ENCODE measurements around the gene ARID3A. TPM values are rescaled to one million over a fixed set of nuclear protein-coding genes. Genes with fewer than 3 reads are reported as not detected.
"Not testable (repeated sequence)": the region's sequence is repeated elsewhere in the genome, so short reads cannot be mapped to it uniquely, and the experiment has no call there.

ARID3A gene
- total and polyA plus RNA-seq, 2 of the 8 experiments (the other 6 are each of a cell fraction or from before 2014, with no cell fraction given) = 40.5 to 77.4 TPM

DNA sequence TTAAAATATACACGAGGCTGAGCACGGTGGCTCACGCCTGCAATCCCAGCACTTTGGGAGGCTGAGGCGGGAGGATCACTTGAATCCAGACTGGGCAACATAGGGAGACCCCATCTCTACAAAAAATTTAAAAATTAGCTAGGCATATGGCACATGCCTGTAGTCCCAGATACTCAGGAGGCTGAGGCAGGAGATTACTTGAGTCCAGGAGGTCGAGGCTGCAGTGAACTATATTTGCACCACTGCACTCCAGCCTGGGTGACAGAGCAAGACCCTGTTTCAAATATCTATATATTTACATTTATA lies 98.0 kb downstream of the ARID3A start:
- H3K4ac ChIP-seq (replicated peaks; ENCODE audit: insufficient read length, low read depth, low read length); H3K18ac ChIP-seq (ENCODE audit: extremely low read depth, low read length); H4K5ac ChIP-seq (ENCODE audit: insufficient read length, low read depth, low read length); H2BK20ac ChIP-seq (ENCODE audit: low read length); H3K14ac ChIP-seq (ENCODE audit: insufficient read length); H3K56ac ChIP-seq (replicated peaks; ENCODE audit: insufficient read length, low read depth, low read length); FAIRE-seq; H2BK15ac ChIP-seq (ENCODE audit: low read length); H4K91ac ChIP-seq (replicated peaks; ENCODE audit: insufficient read length, low read length); H3K36me3 ChIP-seq (ENCODE audit: control insufficient read depth in 2 of 4, insufficient read depth in 4 of 4, low read length in 3 of 4); H3K27ac ChIP-seq (ENCODE audit: low read depth, low read length); H2AFZ ChIP-seq (ENCODE audit: low read length); H3K27me3 ChIP-seq (replicated peaks in 1 of 4; ENCODE audit: control insufficient read depth in 3 of 4, extremely low read depth in 1 of 4, insufficient read depth in 3 of 4, low read length in 3 of 4); H2BK120ac ChIP-seq (replicated peaks; ENCODE audit: low read depth, low read length); H3K4me3 ChIP-seq (ENCODE audit: extremely low read depth in 1 of 4, insufficient read depth in 2 of 4, low read depth in 3 of 4, low read length in 4 of 4); DNase-seq (ENCODE audit: low read depth in 1 of 2, low spot score in 2 of 2); H2BK5ac ChIP-seq (ENCODE audit: low read depth, low read length); H3K4me2 ChIP-seq (ENCODE audit: insufficient read depth in 1 of 2, low read depth in 2 of 2, low read length in 2 of 2); H3K9ac ChIP-seq (replicated peaks in 1 of 4; ENCODE audit: extremely low read depth in 1 of 4, low read depth in 3 of 4, low read length in 3 of 4); H2BK12ac ChIP-seq (ENCODE audit: low read depth, low read length); H4K8ac ChIP-seq (ENCODE audit: extremely low read depth, insufficient read depth, low read length); H2AK5ac ChIP-seq (ENCODE audit: low read depth, low read length); H3K9me3 ChIP-seq (ENCODE audit: insufficient read depth in 2 of 2, low read depth in 1 of 2, low read length in 1 of 2); H3K23ac ChIP-seq (ENCODE audit: insufficient read length): not testable (repeated sequence)
- POLR2A ChIA-PET (ENCODE audit: partially characterized antibody) = interaction anchor here (1.3 to 12.8 kb wide), 3 partner anchors 8 to 19 kb away, joined by 3 to 509 read pairs (median 8); partner anchors contain the start of gene ABCA7
- peaks cover 20 to 43% of the 10 kb centered on the region in 2 experiments for H3K79me2 ChIP-seq (ENCODE audit: control insufficient read depth in 1 of 2, insufficient read depth in 2 of 2, low read length in 2 of 2)
- H3K4me1 ChIP-seq (replicated peaks in 1 of 4; ENCODE audit: control insufficient read depth in 3 of 4, insufficient read depth in 4 of 4, low read length in 3 of 4) = peaks cover 0 to 15% (median 11%) of the 10 kb centered on the region in 4 experiments; a peak in 6 of 7 replicates
- peaks cover 20% of the 10 kb centered on the region for H3K23me2 ChIP-seq (ENCODE audit: low read depth, low read length)
- WGBS, 2 experiments (ENCODE audit: extremely low coverage in 1 of 2, insufficient coverage in 1 of 2, insufficient read length in 1 of 2, insufficient replicate concordance in 2 of 2, low coverage in 1 of 2, low lambda C conversion rate in 2 of 2, missing lambda C conversion rate in 1 of 2) = 94% methylated on average over 5 of the region's 5 CpGs; no CpG with 5 or more reads in 1 of the 2 experiments
- peaks cover 9 to 14% of the 10 kb centered on the region in 2 experiments for H4K20me1 ChIP-seq (replicated peaks in 1 of 2; ENCODE audit: control insufficient read depth in 1 of 2, insufficient read depth in 2 of 2, low read length in 2 of 2)
- H3K79me1 ChIP-seq (ENCODE audit: low read depth, low read length) = peaks cover 11% of the 10 kb centered on the region
- CTCF ChIA-PET (ENCODE audit: partially characterized antibody) = interaction anchor here (0.6 kb wide), 1 partner anchor 45 kb away, joined by 3 read pairs; no protein-coding TSS in a partner anchor

DNA sequence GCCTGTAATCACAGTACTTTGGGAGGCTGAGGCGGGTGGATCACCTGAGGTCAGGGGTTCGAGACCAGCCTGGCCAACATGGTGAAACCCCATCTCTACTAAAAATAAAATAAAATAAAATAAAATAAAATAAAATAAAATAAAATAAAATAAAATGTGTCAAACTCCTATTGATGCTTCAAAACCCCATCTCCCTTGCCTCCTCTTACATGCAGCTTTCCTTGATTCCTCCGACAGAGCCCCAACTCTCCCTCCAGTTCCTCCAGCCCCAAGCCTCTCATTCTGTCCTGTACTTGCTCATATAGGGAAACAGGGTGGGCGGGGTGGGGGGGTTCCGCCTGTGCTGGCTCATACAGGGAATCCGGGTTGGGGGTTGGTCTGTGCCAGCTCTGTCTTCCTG lies 99.2 kb downstream of the ARID3A start:
- H3K14ac ChIP-seq (ENCODE audit: insufficient read length); DNase-seq (ENCODE audit: low read depth in 1 of 2, low spot score in 2 of 2); H4K20me1 ChIP-seq (replicated peaks in 1 of 2; ENCODE audit: control insufficient read depth in 1 of 2, insufficient read depth in 2 of 2, low read length in 2 of 2); H4K91ac ChIP-seq (replicated peaks; ENCODE audit: insufficient read length, low read length); H3K36me3 ChIP-seq (ENCODE audit: control insufficient read depth in 2 of 4, insufficient read depth in 4 of 4, low read length in 3 of 4); H3K27me3 ChIP-seq (replicated peaks in 1 of 4; ENCODE audit: control insufficient read depth in 3 of 4, extremely low read depth in 1 of 4, insufficient read depth in 3 of 4, low read length in 3 of 4); H4K8ac ChIP-seq (ENCODE audit: extremely low read depth, insufficient read depth, low read length); H2BK15ac ChIP-seq (ENCODE audit: low read length); H2BK12ac ChIP-seq (ENCODE audit: low read depth, low read length); H3K9me3 ChIP-seq (ENCODE audit: insufficient read depth in 2 of 2, low read depth in 1 of 2, low read length in 1 of 2); FAIRE-seq; H2AFZ ChIP-seq (ENCODE audit: low read length); H3K18ac ChIP-seq (ENCODE audit: extremely low read depth, low read length); H3K9ac ChIP-seq (replicated peaks in 1 of 4; ENCODE audit: extremely low read depth in 1 of 4, low read depth in 3 of 4, low read length in 3 of 4); H3K4ac ChIP-seq (replicated peaks; ENCODE audit: insufficient read length, low read depth, low read length); H4K5ac ChIP-seq (ENCODE audit: insufficient read length, low read depth, low read length); H3K4me3 ChIP-seq (ENCODE audit: extremely low read depth in 1 of 4, insufficient read depth in 2 of 4, low read depth in 3 of 4, low read length in 4 of 4); H3K27ac ChIP-seq (ENCODE audit: low read depth, low read length); H2AK5ac ChIP-seq (ENCODE audit: low read depth, low read length); H3K23ac ChIP-seq (ENCODE audit: insufficient read length); H2BK5ac ChIP-seq (ENCODE audit: low read depth, low read length); H2BK120ac ChIP-seq (replicated peaks; ENCODE audit: low read depth, low read length); H3K56ac ChIP-seq (replicated peaks; ENCODE audit: insufficient read length, low read depth, low read length); H3K79me1 ChIP-seq (ENCODE audit: low read depth, low read length); H2BK20ac ChIP-seq (ENCODE audit: low read length); H3K4me2 ChIP-seq (ENCODE audit: insufficient read depth in 1 of 2, low read depth in 2 of 2, low read length in 2 of 2): not testable (repeated sequence)
- H3K4me1 ChIP-seq (replicated peaks in 1 of 4; ENCODE audit: control insufficient read depth in 3 of 4, insufficient read depth in 4 of 4, low read length in 3 of 4) = peaks cover 0 to 13% (median 5%) of the 10 kb centered on the region in 4 experiments; a peak in 6 of 7 replicates
- H3K79me2 ChIP-seq (ENCODE audit: control insufficient read depth in 1 of 2, insufficient read depth in 2 of 2, low read length in 2 of 2) = peaks cover 9 to 42% of the 10 kb centered on the region in 2 experiments
- 92% methylated on average over 6 of the region's 6 CpGs; no CpG with 5 or more reads in 1 of the 2 experiments for WGBS, 2 experiments (ENCODE audit: extremely low coverage in 1 of 2, insufficient coverage in 1 of 2, insufficient read length in 1 of 2, insufficient replicate concordance in 2 of 2, low coverage in 1 of 2, low lambda C conversion rate in 2 of 2, missing lambda C conversion rate in 1 of 2)
- CTCF ChIA-PET (ENCODE audit: partially characterized antibody) = interaction anchor here (1.2 to 1.6 kb wide), 3 partner anchors 8 to 101 kb away, joined by 3 read pairs; no protein-coding TSS in a partner anchor
- POLR2A ChIA-PET (ENCODE audit: partially characterized antibody) = interaction anchor here (1.5 to 12.8 kb wide), 8 partner anchors 7 to 216 kb away, joined by 6 to 509 read pairs (median 36); partner anchors contain the start of genes ABCA7, ATP5F1D and WDR18
- peaks cover 16% of the 10 kb centered on the region for H3K23me2 ChIP-seq (ENCODE audit: low read depth, low read length)
